Testis (tissue), 2 donors: ENCODE measurements around the gene RALGPS1.

ENCODE experiments used
- POLR2A ChIP-seq: fragments of 450-650 bp; IDR thresholded peaks from one replicate; pipeline ENCODE4 v1.6.1; 2017; ENCODE audit warnings: antibody characterized with exemption, mild to moderate bottlenecking, moderate library complexity
- TF ChIP-seq, protein P1 (sequence below), 3 experiments: fragments of 450-650 bp in 2 of 3; fragments of 200-600 bp in 1 of 3; sonication (generic) in 1 of 3; IDR thresholded peaks; one replicate each; pipeline ENCODE4 v1.5.1; 2016 to 2019; ENCODE audit warnings: antibody characterized with exemption in 3 of 3, mild to moderate bottlenecking in 2 of 3, moderate library complexity in 1 of 3

DNA sequence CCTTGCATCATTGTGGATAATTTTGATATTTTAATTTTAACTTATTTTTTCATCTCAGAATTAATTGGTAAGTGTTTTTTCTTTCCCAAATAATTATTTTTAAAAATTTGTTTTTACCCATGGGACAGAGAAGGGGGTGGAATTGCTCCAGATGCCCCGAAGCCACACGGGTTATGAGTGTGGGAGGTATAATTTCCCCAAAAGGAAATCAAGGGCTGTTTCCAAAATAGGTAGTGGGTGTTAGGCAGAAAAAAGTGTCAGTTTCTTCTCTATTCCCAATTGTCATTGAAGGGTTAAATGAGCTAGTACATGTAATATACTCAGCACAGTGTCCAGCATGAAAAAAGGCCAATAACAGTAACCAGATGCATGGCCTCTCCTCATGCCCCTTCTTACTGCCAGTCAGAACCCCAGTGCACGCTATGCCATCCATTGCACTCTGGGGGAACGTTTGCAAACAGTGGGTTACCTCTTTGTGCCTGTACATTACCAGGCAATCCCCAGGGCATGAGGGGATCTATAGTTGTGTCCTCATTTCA is 244.3 kb downstream of the RALGPS1 start:
- TF ChIP-seq, protein P1, sequence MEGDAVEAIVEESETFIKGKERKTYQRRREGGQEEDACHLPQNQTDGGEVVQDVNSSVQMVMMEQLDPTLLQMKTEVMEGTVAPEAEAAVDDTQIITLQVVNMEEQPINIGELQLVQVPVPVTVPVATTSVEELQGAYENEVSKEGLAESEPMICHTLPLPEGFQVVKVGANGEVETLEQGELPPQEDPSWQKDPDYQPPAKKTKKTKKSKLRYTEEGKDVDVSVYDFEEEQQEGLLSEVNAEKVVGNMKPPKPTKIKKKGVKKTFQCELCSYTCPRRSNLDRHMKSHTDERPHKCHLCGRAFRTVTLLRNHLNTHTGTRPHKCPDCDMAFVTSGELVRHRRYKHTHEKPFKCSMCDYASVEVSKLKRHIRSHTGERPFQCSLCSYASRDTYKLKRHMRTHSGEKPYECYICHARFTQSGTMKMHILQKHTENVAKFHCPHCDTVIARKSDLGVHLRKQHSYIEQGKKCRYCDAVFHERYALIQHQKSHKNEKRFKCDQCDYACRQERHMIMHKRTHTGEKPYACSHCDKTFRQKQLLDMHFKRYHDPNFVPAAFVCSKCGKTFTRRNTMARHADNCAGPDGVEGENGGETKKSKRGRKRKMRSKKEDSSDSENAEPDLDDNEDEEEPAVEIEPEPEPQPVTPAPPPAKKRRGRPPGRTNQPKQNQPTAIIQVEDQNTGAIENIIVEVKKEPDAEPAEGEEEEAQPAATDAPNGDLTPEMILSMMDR (IDR thresholded peaks at IDR 0.05) = no peak
- TF ChIP-seq POLR2A = no peak
